ENCODE measurements around the gene CDH4. TPM values are rescaled to one million over a fixed set of nuclear protein-coding genes. Genes with fewer than 3 reads are reported as not detected.

CDH4 gene
- total and polyA plus RNA-seq, 2 of the 8 experiments (the other 6 are each of a cell fraction or from before 2014, with no cell fraction given), result 4.3 to 7.9 TPM

DNA sequence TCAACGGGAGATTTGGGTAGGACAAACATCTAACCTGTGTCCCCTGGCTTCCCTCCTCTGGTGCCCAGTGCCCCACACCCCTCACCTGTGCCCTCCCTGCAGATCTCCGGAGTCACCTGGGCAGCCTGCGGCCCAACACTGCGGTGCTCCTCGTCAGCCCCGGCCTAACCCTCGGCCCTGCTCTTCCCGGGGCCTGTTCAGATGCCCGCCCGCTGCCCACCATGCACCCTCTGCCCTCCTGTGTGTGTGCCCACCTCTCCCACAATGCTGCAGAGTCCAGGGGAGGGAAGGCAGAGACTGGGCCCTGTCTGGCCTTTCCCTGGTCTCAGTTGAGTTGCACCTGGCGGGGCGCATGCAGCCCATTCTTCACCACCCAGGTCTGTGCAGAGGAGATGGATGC, 349.3 kb downstream of the CDH4 start (continued):
- TF ChIP-seq, protein P1, sequence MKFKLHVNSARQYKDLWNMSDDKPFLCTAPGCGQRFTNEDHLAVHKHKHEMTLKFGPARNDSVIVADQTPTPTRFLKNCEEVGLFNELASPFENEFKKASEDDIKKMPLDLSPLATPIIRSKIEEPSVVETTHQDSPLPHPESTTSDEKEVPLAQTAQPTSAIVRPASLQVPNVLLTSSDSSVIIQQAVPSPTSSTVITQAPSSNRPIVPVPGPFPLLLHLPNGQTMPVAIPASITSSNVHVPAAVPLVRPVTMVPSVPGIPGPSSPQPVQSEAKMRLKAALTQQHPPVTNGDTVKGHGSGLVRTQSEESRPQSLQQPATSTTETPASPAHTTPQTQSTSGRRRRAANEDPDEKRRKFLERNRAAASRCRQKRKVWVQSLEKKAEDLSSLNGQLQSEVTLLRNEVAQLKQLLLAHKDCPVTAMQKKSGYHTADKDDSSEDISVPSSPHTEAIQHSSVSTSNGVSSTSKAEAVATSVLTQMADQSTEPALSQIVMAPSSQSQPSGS (IDR thresholded peaks at IDR 0.05; ENCODE audit: low read length), result no peak
- TF ChIP-seq SRF (IDR thresholded peaks at IDR 0.05; ENCODE audit: low read depth, low read length) (no peak), POLR2AphosphoS5 (IDR thresholded peaks at IDR 0.05; ENCODE audit: low read depth, low read length) (no peak)

Data from H1 (cell line).